GM12865 (cell line): ENCODE results near the gene C20orf204.

ENCODE experiments used
- DNase-seq: peaks from one replicate; pipeline ENCODE4 v3.0.0; 2010; ENCODE audit warnings: low read depth
- H3K4me3 ChIP-seq: 2 replicates; pipeline ENCODE4 v1.5.1; 2011; ENCODE audit warnings: mild to moderate bottlenecking, low read depth, low read length, control low read depth
- CTCF ChIP-seq: IDR thresholded peaks from 2 replicates; pipeline ENCODE4 v1.5.1; 2011; ENCODE audit warnings: low read length, control low read depth, low read depth, inconsistent platforms; ENCODE audit not compliant: insufficient read depth; ENCODE audit errors: missing control alignments

C20orf204 gene

GRCh38 chr20:64029293-64030117 is 6.5 kb upstream of the C20orf204 start:
- no peak overlapping the region for H3K4me3 ChIP-seq
- DNase-seq: no peak
- TF ChIP-seq CTCF: no peak

GRCh38 chr20:64030371-64031134 is 5.4 kb upstream of the C20orf204 start:
- no peak for DNase-seq
- no peak overlapping the region for H3K4me3 ChIP-seq
- no peak for TF ChIP-seq CTCF

- no peak for TF ChIP-seq CTCF
- H3K4me3 ChIP-seq: no peak overlapping the region
- DNase-seq: no peak
Measured at GRCh38 chr20:64031822-64032314, 4.1 kb upstream of the C20orf204 start.

- no peak overlapping the region for H3K4me3 ChIP-seq
- DNase-seq: no peak
- TF ChIP-seq CTCF: no peak
Measured at GRCh38 chr20:64032706-64033624, 3.0 kb upstream of the C20orf204 start.

GRCh38 chr20:64033981-64034493 is 1.9 kb upstream of the C20orf204 start:
- no peak for DNase-seq
- no peak overlapping the region for H3K4me3 ChIP-seq
- TF ChIP-seq CTCF: no peak
